Measurements from ENCODE around the gene CPTP.

DNA sequence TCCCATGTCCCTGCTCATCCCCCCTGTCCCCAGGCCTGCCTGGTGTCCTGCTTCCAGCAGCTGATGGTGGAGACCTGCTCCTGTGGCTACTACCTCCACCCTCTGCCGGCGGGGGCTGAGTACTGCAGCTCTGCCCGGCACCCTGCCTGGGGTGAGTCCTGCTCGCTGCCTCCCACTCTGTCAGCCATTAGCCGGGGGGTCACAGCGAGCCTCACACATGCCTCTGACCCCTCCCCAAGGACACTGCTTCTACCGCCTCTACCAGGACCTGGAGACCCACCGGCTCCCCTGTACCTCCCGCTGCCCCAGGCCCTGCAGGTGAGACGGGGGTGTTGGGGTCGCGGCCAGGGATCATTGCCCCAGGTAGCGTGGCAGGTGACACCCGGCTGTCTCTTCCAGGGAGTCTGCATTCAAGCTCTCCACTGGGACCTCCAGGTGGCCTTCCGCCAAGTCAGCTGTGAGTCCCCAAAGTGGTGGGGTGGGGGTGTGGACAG, 34.3 kb upstream of the CPTP start:
- TF ChIP-seq ZNF274 (IDR thresholded peaks at IDR 0.05; ENCODE audit: low read depth, low read length) (no peak), YY1 (IDR thresholded peaks at IDR 0.05; ENCODE audit: insufficient read depth, insufficient read length) (no peak)
